Activated T-cell treated with anti-CD3 and anti-CD28 coated beads, Interleukin-2, amount 50 U/mL, for 1 hour (primary cell): Measurements from ENCODE around the gene GXYLT2.
"Not testable (repeated sequence)": the region's sequence is repeated elsewhere in the genome, so short reads cannot be mapped to it uniquely, and the experiment has no call there.

Experiments
- DNase-seq: peaks from one replicate; pipeline ENCODE4 v3.0.0-alpha.2; 2020

GXYLT2 gene

DNA sequence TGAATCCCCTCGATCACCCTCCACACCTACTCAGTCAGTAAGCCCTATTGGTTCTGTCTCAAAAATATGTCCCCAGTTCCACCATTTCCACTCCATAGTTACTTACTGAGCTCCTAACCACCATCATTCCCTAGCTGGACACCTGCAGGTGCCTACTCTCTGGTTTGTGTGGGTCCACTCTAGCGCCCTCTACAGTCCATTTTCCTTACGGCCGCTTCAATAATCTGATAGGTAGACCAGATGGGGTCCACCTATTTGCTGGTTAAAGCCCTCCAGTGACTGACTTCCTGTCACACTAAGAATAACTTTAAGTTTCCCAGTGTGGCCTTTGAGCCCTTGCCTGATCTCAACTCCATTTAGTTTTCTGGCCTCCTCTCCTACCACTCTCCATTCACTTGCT lies 5.0 kb downstream of the GXYLT2 start:
- DNase-seq = no peak

DNA sequence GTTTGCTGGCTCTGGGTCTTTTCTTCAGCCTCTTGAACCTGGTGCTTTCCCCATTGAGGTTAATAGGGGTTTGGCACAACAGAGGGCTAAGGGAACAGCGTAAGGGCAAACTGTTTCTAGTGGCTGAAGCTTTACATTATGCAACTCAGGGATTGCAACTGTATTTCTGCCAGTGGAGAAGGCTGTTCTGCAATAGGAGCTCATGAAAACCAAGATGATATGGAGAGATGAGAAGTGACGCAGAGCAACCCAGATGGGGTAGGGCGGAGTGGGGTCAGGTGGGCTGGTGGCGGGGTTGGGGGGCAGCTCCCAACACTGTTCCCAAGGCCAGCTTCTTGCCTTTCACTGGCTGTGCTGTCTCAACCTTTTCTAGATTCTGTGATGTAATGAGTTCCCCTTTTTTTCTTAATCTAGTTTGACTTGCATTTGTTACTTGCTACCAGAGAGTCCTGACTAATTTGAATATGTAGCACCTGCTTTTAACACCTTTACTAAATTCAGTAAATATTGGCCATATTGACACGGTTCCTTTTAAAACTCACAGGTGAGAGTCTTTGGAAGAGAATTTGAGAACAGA lies 7.2 kb downstream of the GXYLT2 start:
- no peak for DNase-seq

DNA sequence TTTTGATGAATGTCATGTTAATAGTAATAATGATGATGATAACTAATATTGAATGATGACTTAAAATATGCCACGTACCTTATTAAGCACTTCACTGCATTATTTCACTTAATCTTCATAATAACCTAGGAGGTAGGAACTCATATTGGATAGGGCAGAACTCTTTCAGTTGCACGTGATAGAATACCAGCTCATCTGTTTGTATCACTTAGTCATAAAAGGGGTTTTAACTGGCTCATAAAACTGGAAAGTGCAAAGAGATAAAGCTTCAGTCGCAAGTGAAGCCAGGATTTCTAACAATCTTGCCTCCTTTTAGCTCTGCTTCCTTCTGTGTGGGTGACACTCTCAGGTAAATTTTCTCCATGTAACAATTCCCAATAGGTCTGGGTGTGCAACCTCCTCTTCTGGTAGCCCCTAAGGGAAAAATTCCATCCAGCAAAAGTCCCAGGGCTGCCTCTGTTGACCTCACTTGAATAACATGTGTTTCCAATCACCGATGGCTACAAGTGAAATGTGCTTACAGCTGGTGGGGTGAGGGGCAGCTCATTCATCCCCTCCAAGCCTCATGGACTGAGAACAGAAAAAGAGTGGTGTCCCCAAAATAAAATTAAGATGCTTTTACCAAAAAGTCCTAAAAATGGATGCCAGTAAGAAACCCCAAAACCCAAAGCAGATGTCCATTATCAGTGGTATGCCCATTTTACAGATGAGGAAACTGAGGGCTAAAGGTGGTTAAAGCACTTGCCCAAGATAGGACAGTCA lies 9.3 kb downstream of the GXYLT2 start:
- no peak for DNase-seq

GRCh38 chr3:72897758-72898007 lies 9.8 kb downstream of the GXYLT2 start:
- no peak for DNase-seq

DNA sequence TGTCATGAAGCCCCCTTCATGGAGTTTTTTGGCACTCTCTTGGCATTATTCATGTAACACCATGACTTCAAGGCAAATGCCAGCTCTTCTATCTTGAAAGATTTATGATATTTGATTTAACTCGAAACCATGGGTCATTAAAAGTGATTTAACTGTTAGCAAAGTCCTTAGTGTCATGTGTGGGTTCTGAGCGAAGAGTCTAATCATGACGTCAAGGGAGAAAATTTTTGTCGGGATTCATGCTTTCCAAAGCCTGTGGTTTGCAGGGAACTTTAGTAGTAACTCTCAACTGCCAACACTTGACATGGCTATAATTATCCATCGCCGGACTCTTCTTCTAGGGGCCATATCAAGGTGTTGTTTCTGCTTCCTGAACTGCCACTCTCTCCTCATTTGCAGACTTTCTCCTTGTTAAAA lies 11.5 kb downstream of the GXYLT2 start:
- no peak for DNase-seq

GRCh38 chr3:72900048-72900447 lies 12.2 kb downstream of the GXYLT2 start:
- DNase-seq = no peak

- DNase-seq = no peak
These were observed 14.0 kb downstream of the GXYLT2 start for GRCh38 chr3:72901840-72902239.

DNA sequence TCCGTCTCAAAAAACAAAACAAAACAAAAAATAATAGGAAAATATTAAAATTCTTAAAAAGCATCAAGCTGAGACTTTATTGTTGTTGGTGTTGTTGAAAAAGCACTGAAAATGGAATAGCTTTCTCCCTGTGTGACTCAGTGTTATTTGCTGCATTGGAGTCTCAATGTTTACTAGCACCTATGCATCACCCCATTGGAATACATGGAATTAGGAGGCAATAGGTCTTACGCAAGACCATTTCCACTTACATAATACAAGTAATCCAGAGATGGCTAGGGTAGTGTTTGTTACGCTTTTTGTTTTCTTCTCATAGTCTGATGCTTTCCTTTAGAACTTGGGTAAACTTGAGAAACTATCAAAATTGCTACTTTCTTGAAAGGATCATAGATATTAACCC lies 15.2 kb downstream of the GXYLT2 start:
- DNase-seq = no peak

DNA sequence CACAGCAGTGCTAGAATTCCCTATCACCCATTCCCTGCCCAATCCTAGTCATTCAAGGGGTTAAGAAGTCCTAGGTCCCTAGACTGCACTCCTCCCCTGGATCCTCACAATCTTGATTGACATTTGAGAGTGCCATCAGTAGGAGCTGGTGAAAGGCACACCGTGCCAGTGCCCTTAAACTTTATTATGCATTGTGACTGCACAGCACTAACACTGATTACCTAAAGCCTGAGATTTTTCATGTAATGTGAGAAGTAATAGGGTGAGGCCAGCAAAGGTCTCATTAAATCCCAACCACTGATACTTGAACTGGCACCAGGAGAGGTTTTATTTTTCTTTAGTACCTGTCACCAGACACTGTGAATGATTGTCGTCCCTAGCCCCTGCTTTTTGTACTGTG lies 16.3 kb downstream of the GXYLT2 start:
- DNase-seq = no peak

GRCh38 chr3:72906154-72906553 lies 18.3 kb downstream of the GXYLT2 start:
- no peak for DNase-seq

- no peak for DNase-seq
These were observed 19.4 kb downstream of the GXYLT2 start for GRCh38 chr3:72907131-72907711.

DNA sequence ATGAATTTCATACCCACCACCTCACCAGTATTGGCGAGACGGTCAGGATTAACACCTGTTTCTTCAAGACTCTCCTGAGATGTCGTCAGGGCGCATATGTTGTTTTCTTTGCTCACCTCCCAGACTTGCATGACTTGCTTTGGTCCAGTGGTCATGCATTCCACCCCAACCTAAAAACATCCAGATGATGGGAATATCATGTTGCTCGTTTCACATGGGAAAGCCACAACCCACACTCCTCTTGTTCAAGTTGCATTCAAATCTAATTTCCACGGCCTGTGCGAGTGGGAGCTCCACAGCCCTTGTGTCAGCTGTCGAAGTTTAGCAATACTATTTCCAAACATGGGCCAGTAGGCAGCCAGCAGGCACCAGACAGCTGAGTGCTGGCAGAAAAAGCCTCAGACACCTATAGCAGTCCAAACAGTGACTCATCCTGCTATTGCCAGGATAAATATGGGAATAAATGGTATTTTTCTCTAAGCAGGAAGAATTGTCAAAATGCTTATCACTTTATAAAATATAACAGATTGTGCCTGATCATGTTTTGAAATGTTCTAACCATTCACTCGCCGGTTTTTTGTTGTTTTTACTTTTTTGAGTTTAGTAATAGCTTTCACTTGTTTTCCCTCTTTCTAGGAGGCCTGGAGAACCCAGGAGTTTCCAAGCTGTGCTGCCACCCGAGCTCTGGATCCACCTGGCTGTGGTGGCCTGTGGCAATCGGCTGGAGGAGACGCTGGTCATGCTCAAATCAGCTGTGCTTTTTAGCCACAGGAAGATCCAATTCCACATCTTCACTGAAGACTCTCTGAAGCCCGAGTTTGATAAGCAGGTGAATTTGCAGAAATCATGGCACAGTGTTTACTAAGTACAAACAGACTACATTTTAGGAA lies 20.1 kb downstream of the GXYLT2 start:
- no peak for DNase-seq

GRCh38 chr3:72909591-72909990 lies 21.7 kb downstream of the GXYLT2 start:
- no peak for DNase-seq

DNA sequence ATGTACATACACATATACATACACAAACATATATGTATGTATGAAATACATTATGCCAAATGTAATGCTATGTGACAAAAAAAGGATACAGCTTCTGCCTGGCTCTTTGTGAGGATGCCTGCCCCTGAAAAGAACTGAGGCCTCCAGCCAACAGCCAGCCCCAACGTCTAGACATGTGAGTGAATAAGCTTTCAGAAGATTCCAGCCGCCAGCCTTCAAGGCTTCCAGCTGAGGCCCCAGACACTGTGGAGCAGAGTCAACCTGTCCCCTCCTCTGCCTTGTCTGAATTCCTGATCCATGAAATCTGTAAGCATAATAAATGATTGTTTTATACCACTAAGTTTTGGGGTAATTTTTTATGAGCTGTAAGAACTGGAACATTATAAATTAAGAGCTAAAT lies 24.7 kb downstream of the GXYLT2 start:
- DNase-seq = no peak

DNA sequence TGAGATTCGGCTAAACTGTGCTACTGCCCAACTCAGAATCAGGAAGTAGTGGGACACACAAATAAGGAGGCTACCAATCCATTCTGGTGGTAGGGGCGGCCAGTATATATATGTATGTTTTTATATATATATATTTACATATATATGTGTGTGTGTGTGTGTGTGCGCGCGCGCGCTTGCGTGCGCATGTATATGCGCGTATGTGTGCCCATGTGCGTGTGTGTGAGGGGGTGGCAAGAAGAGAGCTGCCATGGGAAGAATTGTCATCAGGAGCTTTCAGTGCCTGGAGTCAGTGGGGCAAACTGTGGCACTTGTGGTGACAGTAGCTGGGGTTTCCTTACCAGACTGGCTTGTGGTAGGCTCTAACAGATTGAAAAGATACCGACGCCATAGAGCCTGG lies 26.5 kb downstream of the GXYLT2 start:
- DNase-seq = no peak

DNA sequence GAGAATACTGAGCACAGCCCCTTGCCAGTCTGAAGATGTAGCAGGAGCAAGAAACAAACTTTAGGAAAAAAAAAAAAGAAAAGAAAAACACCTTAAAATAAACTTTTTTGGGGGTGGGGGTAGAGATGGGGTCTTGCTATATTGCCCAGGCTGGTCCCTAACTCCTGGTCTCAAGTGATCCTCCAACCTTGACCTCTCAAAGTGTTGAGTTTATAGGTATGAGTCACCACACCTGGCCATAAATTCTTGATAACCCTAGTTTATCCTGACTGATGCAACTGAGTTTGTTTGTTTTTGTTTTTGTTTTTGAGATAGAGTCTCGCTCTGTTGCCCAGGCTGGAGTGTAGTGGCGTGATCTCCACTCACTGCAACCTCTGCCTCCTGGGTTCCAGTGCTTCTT lies 28.4 kb downstream of the GXYLT2 start:
- DNase-seq = no peak

GRCh38 chr3:72919520-72919919 lies 31.7 kb downstream of the GXYLT2 start:
- no peak for DNase-seq

- DNase-seq = no peak
These were observed 36.2 kb downstream of the GXYLT2 start for GRCh38 chr3:72924055-72924454.

- not testable (repeated sequence) for DNase-seq
These were observed 41.2 kb downstream of the GXYLT2 start for GRCh38 chr3:72928781-72929735.

DNA sequence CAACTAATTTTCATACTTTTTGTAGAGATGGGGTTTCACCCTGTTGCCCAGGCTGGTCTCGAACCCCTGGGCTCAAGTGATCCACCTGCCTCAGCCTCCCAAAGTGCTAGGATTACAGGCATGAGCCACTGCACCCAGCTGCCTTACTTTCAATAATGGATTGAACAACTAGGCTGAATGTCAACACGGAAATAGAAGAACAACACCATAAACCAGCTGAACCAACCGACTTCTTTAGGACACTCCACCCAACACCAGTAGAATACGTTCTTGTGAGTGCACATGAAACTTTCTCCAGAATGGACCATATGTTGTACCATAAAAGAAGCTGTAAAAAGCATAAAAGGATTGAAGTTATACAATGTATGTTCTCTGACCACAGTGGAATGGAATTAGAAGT lies 42.9 kb downstream of the GXYLT2 start:
- DNase-seq = no peak

DNA sequence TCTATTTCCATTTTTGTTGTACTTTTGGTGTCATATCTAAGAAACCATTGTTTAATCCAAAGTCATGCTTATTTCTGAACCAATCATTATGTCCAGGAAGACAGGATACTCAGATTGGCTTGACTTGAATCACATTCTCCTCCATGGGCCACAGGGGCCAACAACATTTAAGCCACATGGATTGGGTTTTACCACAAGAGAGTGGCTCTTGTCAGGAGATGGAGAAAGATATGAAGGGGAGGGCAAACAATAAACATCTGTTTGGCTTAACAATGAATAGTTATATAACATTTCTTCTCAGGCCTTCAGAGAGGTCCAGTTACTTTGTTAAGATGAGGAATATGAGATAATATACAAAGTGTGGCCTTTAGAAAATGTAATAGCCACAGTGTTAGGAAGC lies 44.6 kb downstream of the GXYLT2 start:
- no peak for DNase-seq

DNA sequence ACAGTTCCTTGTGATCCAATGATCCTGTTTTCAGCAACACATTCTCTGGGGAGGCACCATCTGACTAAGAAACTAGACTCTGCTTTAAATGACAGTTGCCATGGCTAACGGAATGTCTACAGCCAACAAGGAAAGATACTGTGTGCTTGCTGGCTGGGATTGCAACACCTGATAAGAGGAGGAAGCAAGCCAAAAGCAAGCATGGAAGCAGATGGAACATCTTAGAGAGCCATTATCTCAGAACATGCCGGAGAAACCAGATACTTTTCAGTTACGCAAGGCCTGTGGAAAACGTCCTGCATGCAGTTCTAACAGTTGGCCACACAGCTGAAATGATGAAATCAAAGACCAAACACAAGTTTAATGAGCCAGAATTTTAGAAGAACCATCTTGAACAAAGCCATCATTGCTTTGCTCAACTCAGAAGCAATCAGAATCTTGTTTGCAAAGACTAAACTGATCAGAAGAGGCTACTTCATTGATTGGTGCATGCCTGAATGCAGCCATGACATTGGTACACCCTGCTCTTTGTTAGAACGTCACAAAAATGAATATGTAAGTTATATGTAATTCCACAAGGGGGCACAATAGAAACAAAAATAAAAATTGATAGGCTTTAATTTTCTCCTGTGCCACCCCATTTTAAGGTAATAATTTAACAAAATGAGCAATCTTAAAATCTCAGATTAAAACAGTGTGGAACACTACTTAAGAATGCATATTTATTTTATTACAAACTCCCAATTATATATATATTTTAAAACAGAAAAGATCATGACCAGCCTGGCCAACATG lies 50.8 kb downstream of the GXYLT2 start:
- no peak for DNase-seq
